Nephron progenitor cell (in vitro differentiated cells): ENCODE results near the gene TFPT.
"Not testable (repeated sequence)": the region's sequence is repeated elsewhere in the genome, so short reads cannot be mapped to it uniquely, and the experiment has no call there.

Experiments
- DNase-seq: peaks from one replicate; pipeline ENCODE4 v3.0.0; 2021
- H3K27ac Mint-ChIP-seq: 2 replicates; pipeline ENCODE4 v1.8.0; 2021; ENCODE audit warnings: mild to moderate bottlenecking, moderate library complexity, mixed read lengths
- H3K27me3 Mint-ChIP-seq: 2 replicates; pipeline ENCODE4 v1.8.0; 2021; ENCODE audit warnings: mild to moderate bottlenecking, low read depth, mixed read lengths; ENCODE audit not compliant: poor library complexity
- H3K36me3 Mint-ChIP-seq: 2 replicates; pipeline ENCODE4 v1.8.0; 2021; ENCODE audit warnings: low read depth, mixed read lengths
- H3K4me1 Mint-ChIP-seq: 2 replicates; pipeline ENCODE4 v1.8.0; 2021; ENCODE audit warnings: mixed read lengths
- H3K4me3 Mint-ChIP-seq: 2 replicates; pipeline ENCODE4 v1.8.0; 2021; ENCODE audit warnings: mild to moderate bottlenecking, moderate library complexity, mixed read lengths
- H3K9me3 Mint-ChIP-seq: 2 replicates; pipeline ENCODE4 v1.8.0; 2021; ENCODE audit warnings: mild to moderate bottlenecking, moderate library complexity, mixed read lengths
- CTCF ChIP-seq: fragments of 200-600 bp; sonication (generic); IDR thresholded peaks from 2 replicates; pipeline ENCODE4 v1.5.0; 2021; ENCODE audit warnings: antibody characterized with exemption

The TFPT gene

GRCh38 chr19:54099190-54099902, 16.1 kb downstream of the TFPT start:
- DNase-seq = no peak
- no peak overlapping the region for H3K27ac Mint-ChIP-seq
- H3K27me3 Mint-ChIP-seq = peaks cover 60% of the 10 kb centered on the region
- H3K4me3 Mint-ChIP-seq = no peak overlapping the region
- TF ChIP-seq CTCF = no peak
- H3K4me1 Mint-ChIP-seq = peaks cover 19% of the 10 kb centered on the region
- no peaks in the 10 kb centered on the region for H3K36me3 Mint-ChIP-seq
- peaks cover 5% of the 10 kb centered on the region for H3K9me3 Mint-ChIP-seq

GRCh38 chr19:54096617-54097106, 18.8 kb downstream of the TFPT start:
- Mint-ChIP-seq H3K27ac (no peak overlapping the region), H3K4me3 (peak overlapping the region; percentile 82), H3K9me3 (peaks cover 17% of the 10 kb centered on the region), H3K4me1 (peaks cover 7% of the 10 kb centered on the region), H3K36me3 (no peaks in the 10 kb centered on the region), H3K27me3 (peaks cover 77% of the 10 kb centered on the region)
- DNase-seq = no peak
- TF ChIP-seq CTCF = no peak

GRCh38 chr19:54095859-54096616, 19.4 kb downstream of the TFPT start:
- DNase-seq = peak; percentile 75
- not testable (repeated sequence) for H3K36me3 Mint-ChIP-seq, H3K4me1 Mint-ChIP-seq, H3K27ac Mint-ChIP-seq
- H3K27me3 Mint-ChIP-seq = peaks cover 77% of the 10 kb centered on the region
- peaks cover 17% of the 10 kb centered on the region for H3K9me3 Mint-ChIP-seq
- H3K4me3 Mint-ChIP-seq = peak overlapping the region; percentile 82

- no peak for DNase-seq
- Mint-ChIP-seq H3K9me3 (peaks cover 17% of the 10 kb centered on the region), H3K4me1 (peaks cover 7% of the 10 kb centered on the region), H3K27me3 (peaks cover 78% of the 10 kb centered on the region), H3K27ac (no peak overlapping the region), H3K4me3 (no peak overlapping the region), H3K36me3 (no peaks in the 10 kb centered on the region)
- TF ChIP-seq CTCF = no peak
Measured at GRCh38 chr19:54095136-54095858, 20.2 kb downstream of the TFPT start.

GRCh38 chr19:54094426-54095000, 20.9 kb downstream of the TFPT start:
- H3K27ac Mint-ChIP-seq = no peak overlapping the region
- DNase-seq = no peak
- peak overlapping the region; percentile 32 for H3K4me3 Mint-ChIP-seq
- H3K9me3 Mint-ChIP-seq = peaks cover 17% of the 10 kb centered on the region
- H3K36me3 Mint-ChIP-seq = no peaks in the 10 kb centered on the region
- H3K4me1 Mint-ChIP-seq = peaks cover 7% of the 10 kb centered on the region
- TF ChIP-seq CTCF = no peak
- peaks cover 73% of the 10 kb centered on the region for H3K27me3 Mint-ChIP-seq

GRCh38 chr19:54084410-54084809, 31.0 kb downstream of the TFPT start:
- Mint-ChIP-seq H3K27me3 (peaks cover 34% of the 10 kb centered on the region), H3K4me1 (no peaks in the 10 kb centered on the region), H3K4me3 (no peak overlapping the region), H3K9me3 (peaks cover 38% of the 10 kb centered on the region), H3K27ac (no peak overlapping the region), H3K36me3 (no peaks in the 10 kb centered on the region)
- TF ChIP-seq CTCF = no peak
- DNase-seq = no peak
